ENCODE measurements around the gene PBX2.
A peak's percentile ranks its signal among the peaks of the same experiment; 100 is the strongest.
"Not testable (repeated sequence)": the region's sequence is repeated elsewhere in the genome, so short reads cannot be mapped to it uniquely, and the experiment has no call there.

PBX2 gene

DNA sequence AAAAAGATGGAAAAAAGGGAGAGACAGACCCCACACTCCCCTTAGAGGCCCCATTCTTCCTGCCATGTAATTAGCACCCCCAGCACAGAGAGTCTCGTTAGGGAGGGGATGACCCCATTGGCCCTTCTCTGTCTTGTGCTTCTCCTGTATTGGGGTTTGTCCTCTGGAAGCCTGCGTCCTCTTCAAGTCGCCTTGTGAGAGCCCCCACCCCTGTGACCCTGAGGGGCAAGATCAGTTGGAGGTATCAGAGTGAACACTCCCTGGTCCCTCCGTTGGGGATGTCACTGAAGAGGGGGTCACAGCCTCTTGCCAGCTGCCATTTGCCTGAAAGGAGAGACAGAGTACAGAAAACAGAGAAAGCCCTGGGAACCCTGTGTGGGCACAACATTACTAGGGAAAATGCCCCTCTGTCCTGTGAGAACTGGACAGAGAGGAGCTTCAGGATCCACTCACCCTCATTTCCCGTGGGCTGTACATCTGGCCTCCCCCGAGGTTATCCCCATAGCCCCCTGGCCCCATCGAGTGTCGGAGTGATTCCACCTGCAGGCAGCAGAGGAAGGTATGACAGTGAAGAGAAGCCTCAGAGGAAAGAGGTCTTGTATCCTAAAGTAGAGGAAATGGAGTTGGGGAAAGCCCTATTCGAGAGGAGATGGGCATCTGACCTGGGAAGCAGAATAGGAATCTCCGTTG, 3.7 kb downstream of the PBX2 start:
- DNase-seq, result not testable (repeated sequence)

- DNase-seq, result peak; percentile 88
Measured at GRCh38 chr6:32185681-32186131, 4.3 kb downstream of the PBX2 start.

DNA sequence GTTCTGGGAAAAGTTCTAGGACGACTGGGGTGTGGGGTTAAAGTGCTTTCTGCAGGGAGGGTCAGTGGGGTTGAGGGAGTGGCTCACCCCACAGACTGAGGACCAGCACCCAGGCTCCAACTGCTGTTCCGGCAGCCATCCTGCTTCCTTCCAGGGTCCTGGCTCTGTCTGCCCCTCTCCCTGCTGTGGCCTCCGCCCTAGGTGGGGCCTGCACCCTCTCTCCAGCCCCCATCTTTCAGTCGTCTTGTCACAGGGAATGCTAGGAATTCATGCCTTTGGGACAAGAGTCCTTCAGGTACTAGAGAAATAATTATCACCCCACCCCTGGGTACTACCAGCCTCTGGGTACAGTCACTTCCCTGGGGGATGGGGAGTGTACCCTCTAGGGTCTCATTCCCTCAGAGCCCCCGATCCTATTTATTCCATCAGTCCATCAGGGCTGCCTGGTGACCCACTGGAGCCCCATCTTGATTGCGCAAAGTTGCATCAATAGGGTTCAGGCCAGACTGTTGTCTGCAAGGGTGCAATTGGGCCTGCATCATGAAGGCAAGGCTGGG, 5.8 kb downstream of the PBX2 start, which contains the start of gene AGER:
Gene AGER, minus strand, starts transcription at position 170 of the 557 bp plus-strand sequence. Its CDS starts 31 bp downstream, at position 139.
- no peak for DNase-seq

- DNase-seq, result no peak
Measured at GRCh38 chr6:32183483-32184083, 6.4 kb downstream of the PBX2 start.

DNA sequence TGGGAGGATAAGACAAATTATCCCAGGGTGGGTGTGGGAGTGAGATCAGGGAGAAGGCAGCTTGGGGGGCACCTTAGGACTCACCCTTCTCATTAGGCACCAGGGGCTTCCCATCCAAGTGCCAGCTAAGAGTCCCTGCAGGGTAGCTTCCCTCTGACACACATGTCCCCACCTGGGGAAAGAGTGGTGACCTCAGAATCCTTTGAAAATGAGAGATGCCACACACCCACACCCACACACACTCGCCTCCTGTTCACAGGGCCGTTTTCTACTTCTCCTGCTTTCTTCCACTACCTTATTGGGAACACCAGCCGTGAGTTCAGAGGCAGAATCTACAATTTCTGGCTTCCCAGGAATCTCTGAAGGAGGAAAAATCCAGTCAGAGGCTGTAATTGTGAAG, 7.0 kb downstream of the PBX2 start:
- DNase-seq, result no peak

DNA sequence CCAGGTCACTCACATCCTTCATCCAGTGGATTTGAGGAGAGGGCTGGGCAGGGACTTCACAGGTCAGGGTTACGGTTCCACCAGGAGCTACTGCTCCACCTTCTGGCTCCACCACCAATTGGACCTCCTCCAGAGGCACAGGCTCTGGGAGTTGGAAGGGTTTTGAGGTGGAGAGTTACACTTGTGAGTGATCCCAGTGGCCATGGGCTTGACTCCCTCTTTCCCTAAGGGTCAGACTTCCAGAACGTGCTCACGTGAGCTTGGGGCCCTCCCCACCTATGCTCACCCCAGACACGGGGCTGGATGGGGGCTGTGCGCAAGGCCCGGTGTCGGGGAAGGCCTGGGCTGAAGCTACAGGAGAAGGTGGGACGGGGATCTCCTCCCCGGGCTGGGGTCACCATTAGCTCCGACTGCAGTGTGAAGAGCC, 7.4 kb downstream of the PBX2 start:
- DNase-seq, result no peak

DNA sequence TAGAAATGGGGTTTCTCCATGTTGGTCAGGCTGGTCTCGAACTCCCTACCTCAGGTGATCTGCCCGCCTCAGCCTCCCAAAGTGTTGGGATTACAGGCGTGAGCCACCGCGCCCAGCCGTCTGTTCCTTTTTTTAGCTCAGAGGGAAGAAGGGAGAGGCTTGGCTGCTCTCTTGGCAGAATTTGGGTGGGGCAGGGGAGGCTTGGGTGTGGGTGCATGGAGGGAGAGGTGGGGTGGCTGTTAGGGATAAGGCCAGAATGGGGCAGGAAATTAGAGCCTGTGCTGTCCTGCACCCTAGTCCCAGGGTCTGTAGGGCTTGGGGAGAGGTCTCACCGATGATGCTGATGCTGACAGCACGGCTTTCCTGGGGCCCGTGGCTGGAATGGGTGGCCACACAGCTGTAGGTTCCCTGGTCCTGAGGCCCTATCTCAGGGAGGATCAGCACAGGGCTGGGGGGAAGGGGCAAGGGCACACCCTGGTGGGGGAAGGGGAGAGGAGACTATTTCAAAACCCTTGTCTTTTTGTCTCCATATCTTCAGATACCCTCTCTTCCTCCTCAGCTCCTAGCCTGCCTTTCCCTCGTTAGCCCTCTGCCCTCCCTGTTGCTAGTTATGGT, 8.0 kb downstream of the PBX2 start:
- no peak for DNase-seq

- no peak for DNase-seq
Measured at GRCh38 chr6:32181148-32181702, 8.8 kb downstream of the PBX2 start.

DNA sequence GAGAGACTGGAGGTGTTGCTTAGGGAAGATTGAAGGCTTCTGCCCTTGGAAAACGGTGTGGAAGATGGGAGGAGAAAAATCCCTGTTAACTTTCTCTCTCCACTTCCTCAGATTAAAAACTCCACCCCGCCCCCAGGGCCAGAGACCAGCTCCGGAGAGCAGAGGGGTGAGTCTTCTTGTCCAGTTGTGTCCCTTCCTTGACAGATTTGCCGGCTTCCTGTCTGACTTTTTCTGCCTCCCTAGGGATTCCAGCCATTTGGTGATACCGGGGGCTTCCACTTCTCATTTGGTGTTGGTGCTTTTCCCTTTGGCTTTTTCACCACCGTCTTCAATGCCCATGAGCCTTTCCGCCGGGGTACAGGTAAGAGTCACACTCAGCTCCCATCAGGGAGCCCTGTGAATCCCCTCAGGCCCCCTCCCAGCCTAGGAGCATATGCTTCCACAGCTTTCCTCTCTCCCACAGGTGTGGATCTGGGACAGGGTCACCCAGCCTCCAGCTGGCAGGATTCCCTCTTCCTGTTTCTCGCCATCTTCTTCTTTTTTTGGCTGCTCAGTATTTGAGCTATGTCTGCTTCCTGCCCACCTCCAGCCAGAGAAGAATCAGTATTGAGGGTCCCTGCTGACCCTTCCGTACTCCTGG, 10.1 kb downstream of the PBX2 start:
- no peak for DNase-seq

DNA sequence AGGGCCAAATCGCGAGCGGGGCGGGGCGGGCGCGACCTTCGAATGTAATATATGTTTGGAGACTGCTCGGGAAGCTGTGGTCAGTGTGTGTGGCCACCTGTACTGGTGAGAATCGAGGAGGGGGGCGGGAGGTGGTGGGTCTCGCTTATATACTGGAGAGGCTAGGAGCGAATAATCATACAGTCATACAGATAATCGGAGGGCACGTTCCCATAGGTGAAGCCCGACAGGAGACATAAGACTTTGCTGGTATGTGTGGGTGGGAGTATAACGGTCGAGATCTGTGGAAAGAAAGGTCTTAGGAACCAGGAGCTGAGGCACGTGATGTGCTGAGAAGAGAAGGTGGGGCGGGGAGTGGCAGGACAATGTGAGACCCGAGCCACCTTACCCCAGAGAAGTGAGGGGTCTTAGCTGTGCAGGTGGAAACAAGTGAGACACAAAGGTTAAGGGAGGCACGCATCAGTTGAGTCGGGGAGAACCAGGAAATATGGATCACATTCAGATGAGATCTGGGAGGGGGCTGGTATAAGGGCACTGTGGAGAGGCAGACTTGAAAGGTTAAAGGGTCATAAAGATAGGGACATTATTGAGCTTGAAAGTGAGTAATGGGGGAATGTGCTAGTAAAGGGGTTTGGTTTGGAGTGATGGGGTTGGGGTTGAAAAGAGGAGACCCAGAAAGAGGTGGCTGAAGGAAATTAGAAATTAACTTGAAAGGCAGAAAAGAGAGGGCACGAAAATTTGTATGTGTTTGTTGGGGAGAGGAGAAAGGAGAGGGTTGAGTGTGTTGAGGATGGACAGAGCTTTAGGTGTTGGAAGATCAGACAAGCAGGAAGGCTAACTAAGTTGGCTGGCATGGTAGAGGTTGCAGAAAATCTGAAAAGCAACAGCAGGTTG, 11.2 kb downstream of the PBX2 start:
- no peak for DNase-seq

GRCh38 chr6:32177788-32178546, 12.0 kb downstream of the PBX2 start, which contains the start of gene RNF5:
Gene RNF5 (plus strand): TSS chr6:32178405. CDS start chr6:32178512, 107 bp downstream.
- DNase-seq, result peak; percentile 100

GRCh38 chr6:32177183-32177787, 12.7 kb downstream of the PBX2 start:
- DNase-seq, result peak; percentile 61

- DNase-seq, result no peak
Measured at GRCh38 chr6:32176476-32177182, 13.4 kb downstream of the PBX2 start.

DNA sequence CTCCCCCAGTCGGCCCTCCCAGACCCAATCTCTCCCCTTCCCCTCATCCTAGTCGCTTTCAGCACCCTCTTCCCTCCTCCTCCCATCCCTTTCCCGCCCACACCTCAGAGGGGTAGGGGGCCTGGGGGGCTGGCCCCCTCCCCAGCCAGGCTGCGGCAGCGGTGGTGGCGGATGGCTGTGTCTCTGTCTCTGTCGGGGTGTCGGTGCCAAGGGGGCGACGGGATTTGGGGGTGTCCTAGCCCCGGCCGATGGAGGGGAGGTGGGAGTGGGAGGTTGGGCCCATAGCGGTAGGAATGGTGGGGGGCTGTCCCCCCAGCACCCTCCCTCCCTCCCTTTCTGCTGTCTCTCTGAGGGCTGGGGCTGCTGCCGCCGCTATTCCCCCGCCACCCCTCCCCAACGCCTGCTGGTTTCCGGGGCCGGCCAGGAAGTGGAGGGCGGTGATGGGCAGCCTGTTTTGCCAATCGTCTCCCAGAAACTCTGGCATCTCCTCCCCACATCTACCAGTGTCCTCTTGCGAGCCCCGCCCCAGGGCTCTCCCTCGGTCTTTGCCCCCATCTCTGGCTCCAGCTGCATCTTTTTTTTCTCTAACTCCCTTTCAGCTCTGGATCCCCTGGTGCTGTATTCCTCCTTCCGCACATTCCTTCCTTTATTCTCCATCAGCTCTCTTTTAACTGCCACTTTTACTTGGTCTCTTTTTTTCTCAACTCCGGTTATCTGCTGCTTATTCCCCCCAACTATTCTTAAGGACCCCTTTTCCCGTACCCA, 14.1 kb downstream of the PBX2 start, which contains the start of gene AGPAT1:
Gene AGPAT1, minus strand, starts transcription at position 374 of the 765 bp plus-strand sequence. CDS start 4,588 bp downstream, outside the sequence.
- DNase-seq, result peak; percentile 98

DNA sequence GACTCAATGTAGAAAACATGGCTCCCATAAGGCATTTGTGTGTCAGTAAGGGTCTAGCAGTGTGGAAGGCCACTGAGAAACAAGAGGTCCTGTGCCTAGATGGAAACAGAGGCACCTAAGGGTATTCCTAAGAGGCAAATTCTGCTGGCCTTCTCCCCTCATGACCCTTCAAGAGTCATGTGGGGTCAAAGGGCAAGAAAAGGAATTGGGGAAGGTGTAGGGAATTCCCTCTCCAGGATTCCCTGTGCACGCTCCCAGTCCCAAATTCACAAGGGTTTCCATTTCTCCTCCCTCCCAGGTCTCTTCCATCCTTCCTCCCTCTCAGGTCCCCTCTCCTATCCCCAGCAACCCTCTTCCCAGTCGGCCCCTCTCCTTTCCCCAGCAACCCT, 14.7 kb downstream of the PBX2 start:
- no peak for DNase-seq

DNA sequence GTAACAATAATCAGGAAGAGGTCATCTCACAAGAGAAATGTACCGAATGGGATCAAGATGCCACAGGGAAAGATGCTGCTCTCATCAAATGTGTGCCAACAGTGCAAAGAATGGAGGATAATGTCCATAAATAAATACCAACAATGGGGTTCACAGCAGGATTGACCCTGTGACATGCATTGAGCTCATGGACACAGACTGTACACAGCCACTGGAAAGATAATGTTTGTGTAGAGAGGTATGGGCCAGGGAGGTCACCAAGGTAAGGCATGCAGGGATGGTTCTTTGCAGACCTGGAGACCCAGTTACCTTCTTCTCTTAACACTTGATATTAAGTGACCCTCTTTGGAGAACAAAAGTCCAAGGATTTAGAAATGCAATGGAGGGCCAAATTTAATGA, 15.6 kb downstream of the PBX2 start:
- no peak for DNase-seq

DNA sequence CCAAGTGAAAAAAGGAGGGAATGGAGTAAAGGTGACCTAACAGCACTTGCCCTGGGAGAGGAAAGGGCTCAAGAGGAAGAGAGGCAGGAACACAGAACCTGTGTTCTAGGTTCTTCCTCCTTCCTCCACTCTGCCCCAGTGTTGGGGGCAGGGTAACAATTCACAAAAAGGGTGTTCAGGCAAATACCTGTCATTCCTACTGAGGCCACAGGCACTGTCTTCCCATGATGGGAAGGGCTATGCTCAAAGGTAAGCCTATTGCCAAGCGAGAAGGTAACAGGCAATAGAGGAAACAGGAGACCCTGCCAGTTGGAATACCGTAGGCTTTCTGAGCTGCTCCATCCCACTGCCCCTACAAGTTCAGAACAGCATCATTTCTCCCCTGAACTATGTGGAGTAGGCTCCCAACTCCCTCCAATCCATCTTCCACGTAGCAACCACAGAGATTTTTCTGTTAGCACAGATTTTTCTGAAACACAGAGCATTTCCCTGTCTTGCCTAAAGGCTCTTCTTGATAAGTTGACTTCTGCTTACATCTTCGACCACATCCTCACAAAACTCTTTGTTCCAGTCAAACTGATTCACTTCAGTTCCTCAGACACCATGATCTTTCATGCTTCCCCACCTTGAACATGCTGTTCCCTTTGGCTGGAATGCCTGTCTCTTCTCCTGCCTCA, 16.8 kb downstream of the PBX2 start:
- DNase-seq, result no peak

DNA sequence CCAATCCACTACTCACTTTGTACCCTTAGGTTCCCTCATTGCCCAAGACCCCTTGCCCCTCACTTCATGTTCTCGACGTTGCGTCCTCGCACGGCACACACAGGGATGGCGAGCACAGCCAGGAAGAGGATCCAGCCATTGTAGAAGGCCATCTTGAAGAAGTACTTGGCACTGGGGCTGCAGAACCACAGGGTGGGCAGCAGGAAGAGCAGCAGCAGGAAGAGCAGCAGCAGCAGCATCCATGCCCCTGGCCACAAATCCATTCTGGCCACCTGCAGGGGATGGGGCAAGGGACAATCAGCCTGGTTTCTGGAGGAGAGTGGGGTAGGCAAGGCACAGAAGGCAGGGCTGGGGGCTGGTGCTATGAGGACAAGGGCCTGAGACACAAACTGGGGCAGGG, 18.8 kb downstream of the PBX2 start:
- no peak for DNase-seq

All from fibroblast of skin of right quadriceps (primary cell).